Activated effector memory CD4-positive, alpha-beta T cell treated with Interleukin-2 at 50 U/mL for 16 hours (primary cell): ENCODE measurements around the gene DPP3.
A peak's percentile ranks its signal among the peaks of the same experiment; 100 is the strongest.

ENCODE experiments used
- DNase-seq: peaks from one replicate; pipeline ENCODE4 v3.0.0-alpha.2; 2020

Gene DPP3

GRCh38 chr11:66465373-66466224 lies 14.6 kb upstream of the DPP3 start:
- no peak for DNase-seq

GRCh38 chr11:66466225-66467033 lies 13.8 kb upstream of the DPP3 start, which contains the start of gene PELI3:
Gene PELI3 (plus strand): TSS chr11:66466905. CDS start chr11:66468129, 1,224 bp downstream.
- peak; percentile 90 for DNase-seq

- no peak for DNase-seq
Observed at GRCh38 chr11:66467034-66467659, 13.1 kb upstream of the DPP3 start.

GRCh38 chr11:66467756-66468155 lies 12.5 kb upstream of the DPP3 start:
- DNase-seq = no peak

GRCh38 chr11:66468691-66469090 lies 11.5 kb upstream of the DPP3 start:
- DNase-seq = no peak

- DNase-seq = no peak
Observed at GRCh38 chr11:66469441-66469840, 10.8 kb upstream of the DPP3 start.

GRCh38 chr11:66470015-66470414 lies 10.2 kb upstream of the DPP3 start:
- DNase-seq = no peak

GRCh38 chr11:66471142-66471541 lies 9.1 kb upstream of the DPP3 start:
- no peak for DNase-seq

- no peak for DNase-seq
Observed at GRCh38 chr11:66472054-66472453, 8.2 kb upstream of the DPP3 start.

GRCh38 chr11:66473167-66473566 lies 7.1 kb upstream of the DPP3 start:
- no peak for DNase-seq

GRCh38 chr11:66473608-66474515 lies 6.4 kb upstream of the DPP3 start:
- no peak for DNase-seq

- DNase-seq = no peak
Observed at GRCh38 chr11:66475349-66476172, 4.7 kb upstream of the DPP3 start.

GRCh38 chr11:66476173-66476840 lies 3.9 kb upstream of the DPP3 start:
- DNase-seq = no peak

- DNase-seq = no peak
Observed at GRCh38 chr11:66476841-66477251, 3.4 kb upstream of the DPP3 start.

GRCh38 chr11:66477263-66478201 lies 2.7 kb upstream of the DPP3 start:
- no peak for DNase-seq

GRCh38 chr11:66478729-66479393 lies 1.4 kb upstream of the DPP3 start:
- no peak for DNase-seq

GRCh38 chr11:66479394-66480116 lies 679 bp upstream of the DPP3 start:
- no peak for DNase-seq

- DNase-seq = no peak
Observed at GRCh38 chr11:66484806-66485380, 4.7 kb downstream of the DPP3 start.
